HG02852 (cell line): ENCODE data around the gene ADGRA3.

Experiments used
- ATAC-seq: cut with Tn5 transposase; IDR thresholded peaks from one replicate; pipeline ENCODE4 v1.9.1; 2021; ENCODE audit warnings: mild to moderate bottlenecking, moderate library complexity; ENCODE audit not compliant: unreplicated experiment

Gene ADGRA3

GRCh38 chr4:22372986-22373385 is 142.9 kb downstream of the ADGRA3 start:
- no peak for ATAC-seq

GRCh38 chr4:22369901-22370562 is 145.8 kb downstream of the ADGRA3 start:
- ATAC-seq = no peak

- no peak for ATAC-seq
Measured at GRCh38 chr4:22363787-22364186, 152.1 kb downstream of the ADGRA3 start.

- ATAC-seq = no peak
Measured at GRCh38 chr4:22363036-22363435, 152.8 kb downstream of the ADGRA3 start.

GRCh38 chr4:22356987-22357596 is 158.8 kb downstream of the ADGRA3 start:
- ATAC-seq = no peak

GRCh38 chr4:22348410-22348809 is 167.5 kb downstream of the ADGRA3 start:
- no peak for ATAC-seq

- ATAC-seq = no peak
Measured at GRCh38 chr4:22345678-22346077, 170.2 kb downstream of the ADGRA3 start.

GRCh38 chr4:22345055-22345454 is 170.8 kb downstream of the ADGRA3 start:
- no peak for ATAC-seq

GRCh38 chr4:22343606-22344005 is 172.3 kb downstream of the ADGRA3 start:
- ATAC-seq = no peak

GRCh38 chr4:22339491-22339890 is 176.4 kb downstream of the ADGRA3 start:
- ATAC-seq = no peak

GRCh38 chr4:22338796-22339195 is 177.1 kb downstream of the ADGRA3 start:
- no peak for ATAC-seq
